NCI-H82 treated with DMSO at 0.1 percent for 48 hours (cell line): ENCODE results near the gene CARS1.

Experiments used
- DNase-seq: peaks from one replicate; lab custom pipeline; 2025; ENCODE audit not compliant: unreplicated experiment; lab: John Stamatoyannopoulos, UW

The CARS1 gene

GRCh38 chr11:2963112-2963754 is 94.0 kb downstream of the CARS1 start:
- DNase-seq = no peak

- no peak for DNase-seq
Measured at GRCh38 chr11:2961080-2961479, 96.1 kb downstream of the CARS1 start.

- no peak for DNase-seq
Measured at GRCh38 chr11:2960139-2960538, 97.1 kb downstream of the CARS1 start.

- DNase-seq = no peak
Measured at GRCh38 chr11:2958251-2958650, 99.0 kb downstream of the CARS1 start.

- no peak for DNase-seq
Measured at GRCh38 chr11:2955906-2956476, 101.2 kb downstream of the CARS1 start.

GRCh38 chr11:2954263-2954662 is 103.0 kb downstream of the CARS1 start:
- no peak for DNase-seq

GRCh38 chr11:2952290-2952689 is 104.9 kb downstream of the CARS1 start:
- no peak for DNase-seq

- DNase-seq = no peak
Measured at GRCh38 chr11:2951231-2952110, 105.8 kb downstream of the CARS1 start.
